Pons (tissue), 1 donor: ENCODE measurements around the gene PRRC2C.

Experiments
- DNase-seq: peaks from one replicate; pipeline ENCODE4 v3.0.0-alpha.2; 2016; ENCODE audit warnings: low spot score

PRRC2C gene

GRCh38 chr1:171637928-171638576, 152.7 kb downstream of the PRRC2C start:
- DNase-seq: no peak

GRCh38 chr1:171640225-171640624, 154.9 kb downstream of the PRRC2C start:
- no peak for DNase-seq

- no peak for DNase-seq
These were observed 155.9 kb downstream of the PRRC2C start for GRCh38 chr1:171641076-171641864.

GRCh38 chr1:171642197-171642596, 156.9 kb downstream of the PRRC2C start:
- no peak for DNase-seq
